ENCODE results near the gene KLHL34.

KLHL34 gene, protein sequence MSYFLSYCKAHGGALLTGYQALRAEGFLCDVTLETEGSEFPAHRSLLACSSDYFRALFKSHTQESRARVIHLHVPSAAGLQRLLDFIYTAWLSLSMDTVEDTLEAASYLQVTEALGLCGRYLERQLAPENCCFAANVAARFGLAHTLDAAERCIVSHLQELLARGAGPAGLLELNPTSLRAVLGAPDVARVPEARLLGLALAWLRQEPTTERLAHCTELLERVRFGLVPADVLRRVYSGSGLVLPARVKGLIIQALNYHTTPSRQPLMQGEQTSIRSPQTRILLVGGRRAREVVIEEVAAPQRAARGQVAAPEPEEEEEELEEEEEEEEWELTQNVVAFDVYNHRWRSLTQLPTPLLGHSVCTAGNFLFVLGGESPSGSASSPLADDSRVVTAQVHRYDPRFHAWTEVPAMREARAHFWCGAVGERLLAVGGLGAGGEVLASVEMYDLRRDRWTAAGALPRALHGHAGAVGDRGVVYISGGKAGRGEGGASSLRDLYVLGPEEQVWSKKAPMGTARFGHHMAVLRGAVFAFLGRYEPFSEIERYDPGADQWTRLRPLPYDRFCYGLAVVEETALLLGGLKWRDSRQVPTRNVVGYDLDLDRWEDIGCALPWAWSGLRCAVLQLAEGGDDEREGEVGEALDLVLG

DNA sequence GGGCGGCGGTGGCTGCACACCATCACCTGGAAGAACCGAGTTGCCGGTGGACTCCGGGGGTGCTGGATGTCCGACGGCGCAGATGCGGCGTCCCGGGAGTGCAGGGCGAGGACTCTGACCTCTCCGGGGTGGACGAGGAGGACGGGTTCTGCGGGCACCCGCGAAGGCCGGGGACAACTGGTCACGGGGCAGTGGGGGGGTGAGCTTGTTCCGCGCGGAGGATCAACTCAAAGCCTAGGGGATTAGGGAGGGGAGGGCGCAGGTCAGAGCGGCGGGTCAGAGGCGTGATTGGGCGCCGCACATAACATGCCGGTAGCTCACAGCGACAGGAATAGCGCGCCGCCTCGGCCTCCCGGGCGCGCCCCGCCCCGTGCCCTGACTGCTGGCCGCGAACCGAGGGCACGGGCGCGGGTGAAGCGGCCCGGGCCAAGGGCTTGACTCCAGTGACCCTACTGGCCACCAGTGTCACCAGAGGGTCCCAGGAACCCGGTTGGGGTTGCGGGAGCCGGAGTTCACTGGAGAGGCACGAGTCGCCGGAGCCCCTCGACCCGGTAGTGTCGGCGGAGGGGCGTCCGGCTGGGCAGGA is at the start of gene KLHL34:
Gene KLHL34, minus strand, starts transcription at position 179 of the 586 bp plus-strand sequence. CDS start 542 bp downstream, outside the sequence.
- no peak for DNase-seq (ENCODE audit: low read depth in 2 of 2, low spot score in 1 of 2)

DNA sequence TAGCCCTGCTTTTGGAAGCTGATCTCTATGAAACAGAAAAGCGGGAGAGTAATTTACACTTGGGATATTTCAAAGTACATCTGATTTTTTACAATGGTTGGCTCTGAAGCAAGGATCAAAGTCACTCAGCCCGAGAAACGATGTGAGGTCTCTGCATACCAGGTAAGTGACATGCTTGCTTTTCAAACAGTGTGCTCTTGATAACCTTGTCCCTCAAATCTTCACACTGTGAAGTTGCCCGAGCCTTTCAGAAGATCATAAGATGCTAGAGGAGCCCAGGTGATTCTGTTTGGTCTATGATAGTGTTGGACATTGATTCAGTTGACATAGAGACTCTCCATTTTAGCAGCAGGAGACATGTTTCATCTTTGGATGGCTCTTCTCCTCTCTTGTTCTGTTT is 47.1 kb upstream of the KLHL34 start:
- DNase-seq (ENCODE audit: low read depth in 2 of 2, low spot score in 1 of 2) = no peak

DNA sequence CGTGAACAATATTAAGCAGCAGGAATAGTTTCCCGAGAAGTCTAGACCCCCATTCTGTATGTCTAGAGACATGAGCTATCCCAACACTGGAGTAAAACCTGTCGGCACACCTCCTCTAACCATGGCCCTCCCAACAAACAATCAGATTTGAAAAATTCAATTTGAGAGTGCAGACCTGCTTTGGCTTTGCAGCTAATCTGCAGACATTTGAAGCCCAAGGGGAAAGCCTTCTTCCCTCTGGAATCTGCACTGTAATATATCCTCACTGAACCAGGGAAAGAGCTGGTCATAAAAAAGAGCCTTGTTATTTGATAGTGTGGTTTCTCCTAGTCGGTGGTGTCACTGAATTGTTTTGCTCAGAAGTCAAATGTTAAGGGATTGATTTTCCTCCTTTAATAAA is 44.6 kb upstream of the KLHL34 start:
- DNase-seq (ENCODE audit: low read depth in 2 of 2, low spot score in 1 of 2) = no peak

DNA sequence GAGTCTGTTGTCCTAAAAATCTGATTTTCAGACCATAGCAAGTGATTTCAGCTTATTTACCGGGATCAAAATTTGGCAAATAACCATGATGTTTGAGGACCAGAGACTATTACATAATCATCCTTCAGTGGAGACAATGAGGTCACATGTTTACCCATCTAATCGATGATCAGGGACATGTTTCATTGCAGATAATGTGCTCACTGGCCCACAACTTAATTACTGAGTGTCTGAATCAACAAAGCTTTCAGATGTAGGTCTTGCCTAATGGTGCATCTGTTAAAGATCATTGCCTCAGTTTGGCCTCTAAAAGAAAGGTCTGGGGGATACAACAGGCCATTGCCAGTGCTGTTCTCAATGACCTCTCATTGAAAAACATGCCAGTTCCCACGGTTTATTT is 42.8 kb upstream of the KLHL34 start:
- DNase-seq (ENCODE audit: low read depth in 2 of 2, low spot score in 1 of 2) = no peak

DNA sequence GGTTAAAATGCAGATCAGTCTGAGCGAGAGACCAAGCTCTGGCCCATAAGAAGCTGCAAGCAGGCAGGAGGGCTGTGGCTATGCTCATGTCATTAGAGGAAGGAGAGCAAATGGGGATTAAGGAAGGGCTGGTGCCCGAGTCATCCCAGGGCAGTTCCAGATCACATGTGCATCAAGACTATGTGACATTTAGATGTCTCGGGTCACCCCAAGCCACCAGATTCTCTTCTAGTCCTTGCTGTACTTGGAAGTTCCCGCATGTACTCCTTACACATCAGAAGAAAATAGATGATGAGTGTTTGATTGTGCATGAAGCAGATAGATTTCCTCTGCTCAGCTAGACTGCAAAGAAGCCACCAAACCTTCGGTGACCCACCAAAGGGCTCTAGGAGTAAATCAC is 42.1 kb upstream of the KLHL34 start:
- no peak for DNase-seq (ENCODE audit: low read depth in 2 of 2, low spot score in 1 of 2)

DNA sequence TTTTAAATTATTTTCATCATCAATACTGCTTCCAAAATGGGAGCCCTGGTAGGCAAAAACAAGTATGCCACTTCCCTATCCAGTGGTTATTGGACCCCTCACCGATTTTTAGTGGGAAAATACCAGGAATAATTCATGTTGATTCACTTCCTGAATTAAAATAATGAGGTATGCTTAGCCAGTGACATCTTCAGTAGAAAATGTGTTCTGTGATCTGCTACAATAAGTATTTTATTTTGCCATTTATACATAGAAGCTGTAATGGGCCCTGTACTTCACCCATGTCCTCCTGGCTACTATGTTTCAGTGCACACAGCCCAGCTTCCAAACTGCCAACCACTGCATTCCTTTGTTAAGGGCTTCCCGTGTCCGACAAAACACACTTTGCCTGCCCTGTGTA is 41.0 kb upstream of the KLHL34 start:
- no peak for DNase-seq (ENCODE audit: low read depth in 2 of 2, low spot score in 1 of 2)

DNA sequence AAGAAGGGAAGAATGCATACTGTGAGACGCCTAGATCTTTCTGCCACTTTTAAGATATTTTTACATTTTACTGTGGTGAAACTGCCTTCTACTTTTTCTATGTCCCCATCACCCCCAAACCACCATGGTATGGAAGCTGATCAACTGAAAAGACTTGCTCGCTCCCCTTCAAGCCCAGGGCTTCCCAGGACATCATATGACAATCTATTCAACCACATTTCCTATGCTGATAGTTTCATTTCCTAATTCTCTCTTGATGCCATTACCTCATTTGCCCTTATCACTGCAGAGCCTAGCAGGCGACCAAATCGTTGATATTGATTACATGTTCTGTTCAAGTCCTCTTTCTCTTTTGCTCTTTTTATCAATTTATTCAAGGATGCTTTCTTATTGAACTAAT is 40.1 kb upstream of the KLHL34 start:
- DNase-seq (ENCODE audit: low read depth in 2 of 2, low spot score in 1 of 2) = no peak

DNA sequence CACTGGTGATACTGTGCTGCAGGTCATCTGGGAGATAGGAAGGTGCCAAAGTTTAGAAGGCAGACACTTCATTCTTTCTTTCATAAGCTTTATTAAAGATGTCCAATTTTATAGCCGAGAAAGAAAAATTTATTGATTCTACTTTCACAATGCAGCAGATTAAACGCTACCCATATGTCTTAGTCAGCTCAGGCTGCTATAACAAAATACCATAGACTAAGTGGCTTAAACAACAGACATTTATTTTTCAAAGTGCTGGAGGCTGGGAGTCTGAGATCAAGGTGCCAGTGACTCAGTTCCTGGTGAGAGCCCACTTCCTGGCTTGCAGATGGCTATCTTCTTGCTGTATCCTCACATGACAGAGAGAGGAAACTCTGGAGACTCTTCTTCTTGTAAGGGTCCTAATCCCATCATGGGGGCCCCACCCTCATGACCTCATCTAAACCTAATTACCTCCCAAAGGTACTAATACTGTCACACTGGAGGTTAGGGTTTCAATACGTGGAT is 33.4 kb upstream of the KLHL34 start:
- no peak for DNase-seq (ENCODE audit: low read depth in 2 of 2, low spot score in 1 of 2)

DNA sequence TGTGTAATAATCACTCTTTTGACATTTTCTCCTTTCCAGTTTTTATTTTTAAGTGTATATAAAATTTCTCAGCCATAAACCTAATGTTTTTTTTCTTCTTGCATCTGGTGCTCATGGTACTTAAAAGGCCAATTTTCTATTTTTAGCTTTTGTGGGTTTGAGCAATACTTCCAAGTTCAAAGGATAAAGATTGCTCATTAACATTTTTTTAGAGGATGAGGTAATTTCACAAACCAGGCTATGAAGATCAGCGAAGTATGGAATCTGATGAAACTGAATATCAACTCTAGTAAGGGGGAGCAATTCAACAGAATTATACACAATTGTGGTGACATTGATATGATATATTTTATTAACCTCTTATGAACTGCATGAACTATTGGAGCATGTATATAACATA is 25.8 kb upstream of the KLHL34 start:
- DNase-seq (ENCODE audit: low read depth in 2 of 2, low spot score in 1 of 2) = no peak

DNA sequence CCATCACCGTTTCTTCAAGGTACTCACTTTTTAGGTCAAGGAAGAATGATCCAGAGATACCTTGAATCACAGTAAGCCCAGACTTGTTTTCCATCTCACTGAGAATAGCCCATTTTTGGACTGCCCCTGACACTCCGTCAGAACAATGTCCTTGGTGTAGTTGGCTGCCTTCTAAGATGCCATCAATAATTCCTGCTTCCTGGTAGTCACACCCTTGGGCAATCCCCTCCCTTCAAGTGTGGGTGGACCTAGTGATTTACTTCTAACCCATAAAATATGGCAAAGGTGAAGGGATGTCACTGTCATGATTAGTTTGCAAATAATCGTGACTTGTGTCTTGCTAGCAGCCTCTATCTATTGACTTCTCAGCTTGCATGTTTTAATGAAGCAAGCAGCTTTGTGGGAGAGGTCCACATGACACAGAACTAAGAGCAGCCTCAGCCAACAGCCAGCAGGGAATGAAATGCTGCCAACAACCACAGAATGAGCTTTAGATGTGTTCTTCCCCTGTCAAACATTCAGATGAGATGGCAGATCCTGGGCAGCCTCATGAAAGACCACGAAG is 20.0 kb upstream of the KLHL34 start:
- DNase-seq (ENCODE audit: low read depth in 2 of 2, low spot score in 1 of 2) = no peak

DNA sequence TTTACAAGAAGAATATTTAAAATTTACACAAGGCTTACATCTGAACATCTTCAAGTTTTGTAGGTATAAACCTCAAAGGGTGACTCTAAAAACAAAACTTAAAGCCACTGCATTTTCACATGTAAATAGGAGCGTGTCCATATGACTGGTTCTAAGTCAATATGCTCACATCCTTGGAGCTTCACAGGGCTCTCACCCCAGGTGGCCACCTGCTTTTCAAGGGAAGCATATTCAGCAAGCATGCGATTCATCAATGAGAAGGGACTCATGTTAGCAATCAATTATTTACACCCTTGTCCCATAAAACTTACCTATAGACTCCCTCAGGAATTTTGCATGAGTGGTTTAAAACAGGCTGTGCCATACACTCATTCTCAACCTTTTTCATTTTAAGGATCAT is 17.8 kb upstream of the KLHL34 start:
- DNase-seq (ENCODE audit: low read depth in 2 of 2, low spot score in 1 of 2) = no peak

DNA sequence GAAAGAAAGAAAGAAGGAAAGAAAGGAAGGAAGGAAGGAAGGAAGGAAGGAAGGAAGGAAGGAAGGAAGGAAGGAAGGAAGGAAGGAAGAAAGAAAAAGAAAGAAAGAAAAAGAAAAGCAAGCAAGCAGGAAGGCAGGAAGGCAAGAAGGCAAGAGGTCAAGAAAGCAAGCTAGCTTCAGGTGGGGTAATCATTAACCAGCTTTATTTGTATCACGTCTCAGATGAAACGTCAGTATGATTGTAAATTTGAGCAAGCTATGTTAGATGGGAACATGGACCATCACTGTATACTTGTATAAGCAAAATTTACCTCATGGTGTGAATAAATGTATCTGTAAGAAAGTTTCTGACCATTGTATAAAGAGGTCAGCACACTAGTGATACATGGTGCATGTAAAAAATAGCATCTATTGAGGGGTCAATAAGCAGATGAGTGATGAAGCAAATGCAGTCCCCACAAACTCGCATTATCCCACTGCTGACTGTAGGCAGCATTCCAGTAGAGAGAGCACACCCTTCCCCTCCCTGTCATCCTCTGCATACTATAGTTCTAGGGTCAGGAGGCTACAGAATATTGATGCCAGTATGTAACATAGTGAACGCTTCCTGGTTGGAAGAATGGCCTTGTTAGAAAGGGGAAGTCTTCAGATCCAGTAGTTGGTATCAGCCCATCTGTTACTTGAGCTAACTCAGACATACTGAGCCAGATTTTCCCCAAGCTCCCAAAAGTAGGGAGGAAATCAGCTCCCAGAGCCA is 16.5 kb upstream of the KLHL34 start:
- DNase-seq (ENCODE audit: low read depth in 2 of 2, low spot score in 1 of 2) = no peak

DNA sequence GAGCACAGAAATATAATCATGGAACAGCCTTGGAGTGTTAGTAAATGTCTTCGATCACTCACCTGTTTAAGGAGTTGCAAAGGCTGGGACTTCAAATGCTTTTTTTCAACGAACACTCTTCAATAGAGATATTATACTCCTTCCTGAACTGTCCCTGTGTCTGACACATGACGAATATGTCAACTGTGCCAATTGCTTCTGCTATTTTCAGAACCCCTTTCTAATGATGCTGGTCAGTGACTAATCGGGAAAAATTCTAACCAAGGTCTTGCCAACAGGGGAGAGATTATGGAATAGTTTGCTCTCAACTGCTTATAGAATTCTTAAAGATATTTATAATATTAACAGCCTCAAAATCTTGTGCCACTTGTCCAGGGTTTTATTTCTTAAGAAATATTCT is 8.5 kb upstream of the KLHL34 start:
- DNase-seq (ENCODE audit: low read depth in 2 of 2, low spot score in 1 of 2) = no peak

DNA sequence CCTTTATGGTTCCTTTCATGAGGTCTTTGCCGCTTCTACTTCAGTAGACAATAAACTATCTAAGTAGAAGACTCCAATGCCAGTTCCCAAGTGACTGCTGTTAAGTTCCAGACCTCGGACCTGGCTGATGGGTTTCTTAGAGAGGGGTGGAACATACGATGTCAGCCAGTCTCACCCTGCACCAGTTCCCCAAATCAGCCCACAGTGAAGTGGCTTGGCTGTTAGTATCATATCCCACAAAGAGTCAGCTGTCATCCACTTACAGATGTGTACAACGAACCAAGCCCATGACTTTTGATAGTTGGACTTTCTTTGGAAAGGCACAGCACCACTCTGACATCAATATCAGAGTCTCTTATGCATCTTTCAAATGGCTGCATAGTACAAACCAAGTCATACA is 8.1 kb upstream of the KLHL34 start:
- DNase-seq (ENCODE audit: low read depth in 2 of 2, low spot score in 1 of 2) = no peak

DNA sequence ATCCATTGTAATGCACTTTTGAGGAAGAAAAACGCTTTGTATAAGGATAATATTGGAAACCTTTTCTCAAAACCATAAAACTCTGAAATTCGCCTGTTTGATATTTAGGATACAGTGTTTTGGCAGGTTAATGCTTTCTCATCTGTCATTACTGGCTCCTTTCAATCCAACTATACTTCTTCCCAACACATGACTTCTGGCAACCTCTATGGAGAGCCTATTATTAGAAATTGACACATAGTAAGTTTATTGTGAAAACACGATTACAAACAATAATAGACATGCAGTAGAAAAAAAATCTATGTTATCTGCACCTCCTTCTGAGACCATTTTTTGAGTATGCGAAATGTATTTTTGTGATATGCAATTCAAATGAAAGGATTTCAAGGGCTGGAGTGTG is 4.6 kb upstream of the KLHL34 start:
- no peak for DNase-seq (ENCODE audit: low read depth in 2 of 2, low spot score in 1 of 2)

DNA sequence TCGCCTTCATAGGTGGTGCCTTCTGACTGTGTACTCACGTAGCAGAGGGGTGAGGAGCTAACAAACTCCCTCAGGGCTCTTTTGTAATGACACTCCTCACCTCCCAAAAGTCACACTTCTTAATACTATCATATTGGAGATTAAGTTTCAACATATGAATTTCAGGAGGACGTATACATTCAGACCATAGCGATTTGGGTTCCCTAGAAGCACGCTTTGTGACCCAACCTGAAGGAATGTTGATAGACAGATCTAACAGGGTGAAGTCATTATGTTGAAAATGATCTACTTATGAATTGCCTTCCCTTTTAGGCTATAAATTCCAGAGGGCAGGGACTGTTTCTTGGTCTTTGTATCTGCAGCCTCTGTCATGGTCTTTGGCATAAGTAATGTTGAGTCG is 3.2 kb upstream of the KLHL34 start:
- no peak for DNase-seq (ENCODE audit: low read depth in 2 of 2, low spot score in 1 of 2)

DNA sequence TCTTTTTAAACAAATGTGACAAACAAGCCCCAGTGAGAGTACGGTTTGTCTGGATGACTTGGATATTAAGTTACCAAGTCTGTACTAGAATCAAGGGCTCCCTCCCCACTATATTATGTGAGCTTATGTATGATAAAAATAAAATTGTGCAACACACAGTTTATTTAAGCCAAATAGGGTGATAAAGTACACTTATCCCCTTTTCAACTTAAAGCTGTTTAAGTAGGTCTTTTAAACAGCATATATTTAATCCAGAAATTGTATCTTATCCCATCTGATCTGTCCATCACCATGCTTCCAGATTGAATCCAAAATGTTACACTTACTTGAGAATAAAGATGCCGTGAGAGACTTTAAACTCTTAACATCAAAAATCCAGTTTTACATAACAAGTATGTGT is 2.0 kb upstream of the KLHL34 start:
- no peak for DNase-seq (ENCODE audit: low read depth in 2 of 2, low spot score in 1 of 2)

DNA sequence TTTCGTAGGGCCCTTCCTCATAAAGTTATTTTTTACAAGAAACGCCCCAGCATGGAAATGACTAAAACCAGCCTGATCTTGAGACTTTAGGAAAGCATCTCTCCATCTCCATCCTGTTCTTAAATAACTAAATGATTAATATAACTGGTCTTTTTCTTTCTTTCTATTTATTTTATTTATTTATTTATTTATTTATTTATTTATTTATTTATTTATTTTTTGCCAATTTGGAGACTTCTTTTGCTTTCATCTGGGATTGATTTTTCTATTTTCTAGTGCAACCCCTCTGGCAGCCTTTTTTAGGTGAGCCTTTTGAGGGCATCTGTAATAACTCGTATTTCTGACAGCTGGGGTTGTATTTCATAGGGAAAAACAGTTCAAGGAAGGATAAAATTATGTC is 1.2 kb upstream of the KLHL34 start:
- DNase-seq (ENCODE audit: low read depth in 2 of 2, low spot score in 1 of 2) = no peak

DNA sequence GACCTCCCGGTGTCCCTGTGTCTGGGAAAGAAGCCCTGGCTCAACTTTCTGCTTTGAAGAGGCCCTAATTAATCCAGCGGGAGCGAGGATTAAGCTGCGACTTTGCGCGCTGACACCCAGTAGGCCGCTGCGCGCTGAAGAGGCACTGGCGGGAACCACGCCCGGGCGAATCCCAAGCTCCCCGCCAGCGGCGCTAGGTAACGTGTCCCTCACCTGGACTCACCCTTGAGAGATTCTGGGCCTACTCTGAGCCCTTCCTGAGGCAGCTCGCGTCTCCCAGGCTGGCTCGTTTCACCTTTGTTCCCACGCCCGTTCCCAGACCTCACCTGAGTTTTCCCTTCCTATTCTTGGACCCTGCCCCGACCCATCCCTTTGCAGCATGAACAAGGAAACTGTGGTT is 616 bp upstream of the KLHL34 start:
- no peak for DNase-seq (ENCODE audit: low read depth in 2 of 2, low spot score in 1 of 2)

DNA sequence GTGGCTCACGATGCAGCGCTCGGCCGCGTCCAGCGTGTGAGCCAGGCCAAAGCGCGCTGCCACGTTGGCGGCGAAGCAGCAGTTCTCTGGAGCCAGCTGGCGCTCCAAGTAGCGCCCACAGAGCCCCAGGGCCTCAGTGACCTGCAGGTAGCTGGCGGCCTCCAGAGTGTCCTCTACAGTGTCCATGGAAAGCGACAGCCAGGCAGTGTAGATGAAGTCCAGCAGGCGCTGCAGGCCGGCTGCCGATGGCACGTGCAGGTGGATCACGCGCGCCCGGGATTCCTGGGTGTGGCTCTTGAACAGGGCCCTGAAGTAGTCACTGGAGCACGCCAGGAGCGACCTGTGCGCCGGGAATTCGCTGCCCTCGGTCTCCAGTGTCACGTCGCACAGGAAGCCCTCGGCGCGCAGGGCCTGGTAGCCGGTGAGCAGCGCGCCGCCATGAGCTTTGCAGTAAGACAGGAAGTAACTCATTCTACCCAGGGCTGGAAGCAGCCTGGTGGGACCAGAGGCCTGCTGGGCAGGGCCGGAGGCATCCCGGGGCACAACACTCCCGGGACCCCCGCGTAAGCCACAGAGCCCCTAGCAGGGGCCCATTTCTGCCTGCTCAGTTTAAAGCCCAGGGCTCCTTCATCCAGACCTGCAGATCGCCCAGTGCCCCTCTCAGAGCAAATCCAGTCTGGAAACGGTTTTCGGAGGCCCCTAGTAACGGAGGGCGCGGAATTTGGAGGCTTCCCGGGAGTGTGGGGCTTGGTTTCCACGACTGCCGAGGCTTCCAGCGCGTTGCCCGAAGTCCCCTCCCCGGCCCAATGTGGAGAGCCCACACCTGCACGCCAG is 595 bp downstream of the KLHL34 start:
- DNase-seq (ENCODE audit: low read depth in 2 of 2, low spot score in 1 of 2) = no peak

All from stimulated activated CD8-positive, alpha-beta memory T cell treated with anti-CD3 and anti-CD28 coated beads, Interleukin-4, amount 100 ng/mL, for 4 hours (primary cell).